Measurements from ENCODE around the gene ZNF185. TPM values are rescaled to one million over a fixed set of nuclear protein-coding genes. Genes with fewer than 3 reads are reported as not detected.

Gene ZNF185
- total RNA-seq, 1 donor from 2014 or later: 14.8 TPM

- Histone ChIP-seq H3K27me3 (no peaks in the 10 kb centered on the region), H4K20me1 (ENCODE audit: low read depth) (no peaks in the 10 kb centered on the region), H3K79me2 (ENCODE audit: low read depth) (no peaks in the 10 kb centered on the region), H3K9me3 (ENCODE audit: low read depth) (no peaks in the 10 kb centered on the region), H3K4me3 (no peak overlapping the region), H3K9ac (no peak overlapping the region), H3F3A (ENCODE audit: low read depth) (no peaks in the 10 kb centered on the region), H3K27ac (no peak overlapping the region), H2AFZ (replicated peaks) (no peak overlapping the region), H3K4me1 (no peaks in the 10 kb centered on the region), H3K36me3 (no peaks in the 10 kb centered on the region), H3K4me2 (no peak overlapping the region)
- no peak for DNase-seq (ENCODE audit: low spot score)
- Mint-ChIP-seq H3K9me3 (peaks cover 15% of the 10 kb centered on the region), H3K27me3 (ENCODE audit: insufficient read depth, low read depth) (no peaks in the 10 kb centered on the region), H3K4me3 (no peak overlapping the region), H3K27ac (no peak overlapping the region), H3K36me3 (no peaks in the 10 kb centered on the region), H3K4me1 (peaks cover 2% of the 10 kb centered on the region)
- TF ChIP-seq EZH2phosphoT487 (IDR thresholded peaks at IDR 0.05): no peak
- no peak for TF ChIP-seq CTCF (IDR thresholded peaks at IDR 0.05)
- no peak for TF ChIP-seq EZH2 (IDR thresholded peaks at IDR 0.05)
Measured at GRCh38 chrX:152923599-152923998, 25.7 kb downstream of the ZNF185 start.

- H3K4me1 Mint-ChIP-seq: peaks cover 2% of the 10 kb centered on the region
- Histone ChIP-seq H3K9me3 (ENCODE audit: low read depth) (no peaks in the 10 kb centered on the region), H2AFZ (replicated peaks) (no peak overlapping the region), H3K27me3 (no peaks in the 10 kb centered on the region), H3F3A (ENCODE audit: low read depth) (no peaks in the 10 kb centered on the region), H3K79me2 (ENCODE audit: low read depth) (no peaks in the 10 kb centered on the region), H4K20me1 (ENCODE audit: low read depth) (no peaks in the 10 kb centered on the region), H3K4me2 (no peak overlapping the region), H3K36me3 (no peaks in the 10 kb centered on the region), H3K9ac (no peak overlapping the region), H3K4me1 (no peaks in the 10 kb centered on the region), H3K4me3 (no peak overlapping the region), H3K27ac (no peak overlapping the region)
- H3K27me3 Mint-ChIP-seq (ENCODE audit: insufficient read depth, low read depth): peaks cover 7% of the 10 kb centered on the region
- TF ChIP-seq EZH2 (IDR thresholded peaks at IDR 0.05) (no peak), EZH2phosphoT487 (IDR thresholded peaks at IDR 0.05) (no peak), CTCF (IDR thresholded peaks at IDR 0.05) (no peak)
- H3K9me3 Mint-ChIP-seq: peaks cover 23% of the 10 kb centered on the region
- no peak overlapping the region for H3K27ac Mint-ChIP-seq
- DNase-seq (ENCODE audit: low spot score): no peak
- no peak overlapping the region for H3K4me3 Mint-ChIP-seq
- no peaks in the 10 kb centered on the region for H3K36me3 Mint-ChIP-seq
Measured at GRCh38 chrX:152925835-152926234, 28.0 kb downstream of the ZNF185 start.

- DNase-seq (ENCODE audit: low spot score): peak; percentile 59
- H3K4me1 ChIP-seq: no peaks in the 10 kb centered on the region
- TF ChIP-seq CTCF (IDR thresholded peaks at IDR 0.05): peak; percentile 51
- TF ChIP-seq EZH2phosphoT487 (IDR thresholded peaks at IDR 0.05): no peak
- Mint-ChIP-seq H3K4me1 (peaks cover 2% of the 10 kb centered on the region), H3K27ac (no peak overlapping the region), H3K9me3 (peaks cover 20% of the 10 kb centered on the region), H3K36me3 (no peaks in the 10 kb centered on the region), H3K27me3 (ENCODE audit: insufficient read depth, low read depth) (peaks cover 7% of the 10 kb centered on the region), H3K4me3 (no peak overlapping the region)
- no peaks in the 10 kb centered on the region for H3K27me3 ChIP-seq
- H3K4me2 ChIP-seq: no peak overlapping the region
- no peaks in the 10 kb centered on the region for H3F3A ChIP-seq (ENCODE audit: low read depth)
- no peak overlapping the region for H2AFZ ChIP-seq (replicated peaks)
- H3K9ac ChIP-seq: no peak overlapping the region
- H3K9me3 ChIP-seq (ENCODE audit: low read depth): no peaks in the 10 kb centered on the region
- H3K4me3 ChIP-seq: no peak overlapping the region
- H3K36me3 ChIP-seq: no peaks in the 10 kb centered on the region
- H3K27ac ChIP-seq: no peak overlapping the region
- no peaks in the 10 kb centered on the region for H4K20me1 ChIP-seq (ENCODE audit: low read depth)
- no peaks in the 10 kb centered on the region for H3K79me2 ChIP-seq (ENCODE audit: low read depth)
Measured at GRCh38 chrX:152926279-152926678, 28.4 kb downstream of the ZNF185 start.
